Measurements from ENCODE around the gene SPATS2L. TPM values are rescaled to one million over a fixed set of nuclear protein-coding genes. Genes with fewer than 3 reads are reported as not detected.
A peak's percentile ranks its signal among the peaks of the same experiment; 100 is the strongest.

Gene SPATS2L
- total and polyA plus RNA-seq, 2 experiments from 2014 or later = 118 to 154 TPM

- Mint-ChIP-seq H3K9me3 (no peaks in the 10 kb centered on the region), H3K36me3 (ENCODE audit: low read depth) (peaks cover 46% of the 10 kb centered on the region), H3K27ac (no peak overlapping the region), H3K4me1 (peaks cover 16% of the 10 kb centered on the region), H3K4me3 (no peak overlapping the region), H3K27me3 (ENCODE audit: insufficient read depth, low read depth, poor library complexity) (peaks cover 7% of the 10 kb centered on the region)
- no peak overlapping the region for H3K4me3 ChIP-seq
- TF ChIP-seq STAT1 (IDR thresholded peaks at IDR 0.05; ENCODE audit: unreplicated experiment) (no peak), ZNF114 (CRISPR knock-in tag; IDR thresholded peaks at IDR 0.05) (no peak), CTCF (conservative IDR thresholded peaks at IDR 0.05; ENCODE audit: low read depth in 2 of 2) (no peak), EZH2phosphoT487 (IDR thresholded peaks at IDR 0.05; ENCODE audit: unreplicated experiment) (no peak), NANOG (IDR thresholded peaks at IDR 0.05; ENCODE audit: borderline replicate concordance) (no peak), JUNB (IDR thresholded peaks at IDR 0.05; ENCODE audit: unreplicated experiment) (no peak), ZNF462 (CRISPR knock-in tag; IDR thresholded peaks at IDR 0.05) (no peak), POLR2AphosphoS5 (IDR thresholded peaks at IDR 0.05; ENCODE audit: low read depth) (no peak), ETS1 (IDR thresholded peaks at IDR 0.05) (no peak), EZH2 (IDR thresholded peaks at IDR 0.05; ENCODE audit: low read depth, unreplicated experiment) (no peak), CREB1 (CRISPR knock-in tag; IDR thresholded peaks at IDR 0.05; ENCODE audit: low read depth) (no peak), ZNF331 (CRISPR knock-in tag; IDR thresholded peaks at IDR 0.05; ENCODE audit: low read depth) (no peak)
- H3K79me2 ChIP-seq (replicated peaks; ENCODE audit: insufficient read depth) = no peaks in the 10 kb centered on the region; the same call in none of the 2 replicates
- ATAC-seq (no peak), DNase-seq (ENCODE audit: low spot score) (no peak)
- H3K4me2 ChIP-seq = no peak overlapping the region
- peaks cover 7% of the 10 kb centered on the region for H3K4me1 ChIP-seq (ENCODE audit: insufficient read depth)
- no peaks in the 10 kb centered on the region for H3K9me2 ChIP-seq (ENCODE audit: insufficient read depth)
- no peak overlapping the region for H2AFZ ChIP-seq
- no peaks in the 10 kb centered on the region for H3F3A ChIP-seq (replicated peaks; ENCODE audit: low read depth)
- H4K20me1 ChIP-seq (replicated peaks; ENCODE audit: insufficient read depth) = peaks cover 6% of the 10 kb centered on the region; the same call in 1 of the 2 replicates
- peaks cover 14% of the 10 kb centered on the region; the same call in 1 of the 2 replicates for H3K36me3 ChIP-seq (ENCODE audit: insufficient read depth)
- H3K27me3 ChIP-seq (ENCODE audit: insufficient read depth) = no peaks in the 10 kb centered on the region
- peak overlapping the region; percentile 52; the same call in 1 of the 2 replicates for H3K27ac ChIP-seq (ENCODE audit: low read depth)
Observed at GRCh38 chr2:200452377-200452776, 145.9 kb downstream of the SPATS2L start.

Measured in GM23338 (cell line).